IMR-90 (cell line): ENCODE measurements around the gene ZNF26. TPM values are rescaled to one million over a fixed set of nuclear protein-coding genes. Genes with fewer than 3 reads are reported as not detected.
"Not testable (repeated sequence)": the region's sequence is repeated elsewhere in the genome, so short reads cannot be mapped to it uniquely, and the experiment has no call there.

ENCODE experiments used
- ATAC-seq: fragments of 200-7000 bp; cut with Tn5 transposase; 2 replicates; pipeline ENCODE4 v1.9.1; 2020; ENCODE audit warnings: low read depth, mild to moderate bottlenecking, moderate library complexity
- BruUV-seq: library from RNA; stranded (reverse); fragments of 400-500 nt; replicated peaks from 2 replicates; lab custom pipeline; 2021; lab: Mats Ljungman, UMichigan
- CTCF ChIA-PET: fragments of 300-600 bp; formaldehyde crosslinking; extraction: SDS; loops from one replicate; lab custom pipeline; 2021; ENCODE audit warnings: antibody characterized with exemption; lab: Yijun Ruan, JAX
- POLR2A ChIA-PET: fragments of 300-600 bp; sonication (Branson Sonifier 250); formaldehyde crosslinking; loops from one replicate; lab custom pipeline; 2022; ENCODE audit warnings: antibody characterized with exemption; ENCODE audit not compliant: unreplicated experiment; lab: Charles Lee
- DNase-seq: peaks from one replicate; pipeline ENCODE4 v3.0.0; 2013
- H2AFZ ChIP-seq: replicated peaks from 2 replicates; pipeline ENCODE3; 2013; ENCODE audit warnings: low read length, mild to moderate bottlenecking; ENCODE audit not compliant: poor library complexity
- H2AK5ac ChIP-seq: 2 replicates; pipeline ENCODE4 v1.6.1; 2013; ENCODE audit warnings: low read depth, low read length, inconsistent platforms
- H2AK9ac ChIP-seq: replicated peaks from 2 replicates; pipeline ENCODE3; 2013; ENCODE audit warnings: mild to moderate bottlenecking, low read depth, low read length, moderate library complexity; ENCODE audit not compliant: poor library complexity
- H2BK120ac ChIP-seq: 2 replicates; pipeline ENCODE4 v1.6.1; 2013; ENCODE audit warnings: low read depth, low read length, inconsistent platforms
- H2BK15ac ChIP-seq: 3 replicates; pipeline ENCODE4 v1.6.1; 2013; ENCODE audit warnings: low read depth, low read length, inconsistent platforms
- H2BK20ac ChIP-seq: 2 replicates; pipeline ENCODE4 v1.6.1; 2013; ENCODE audit warnings: low read depth, mild to moderate bottlenecking, inconsistent platforms, low read length, moderate library complexity
- H2BK5ac ChIP-seq: 2 replicates; pipeline ENCODE4 v1.6.1; 2013; ENCODE audit warnings: mild to moderate bottlenecking, low read depth, low read length, inconsistent platforms; ENCODE audit not compliant: poor library complexity, severe bottlenecking
- H3K14ac ChIP-seq: replicated peaks from 2 replicates; pipeline ENCODE4 v1.6.1; 2013; ENCODE audit warnings: low read depth, low read length, inconsistent platforms
- H3K18ac ChIP-seq: 2 replicates; pipeline ENCODE4 v1.6.1; 2013; ENCODE audit warnings: low read depth, low read length, control low read depth
- H3K23ac ChIP-seq: 2 replicates; pipeline ENCODE4 v1.6.1; 2013; ENCODE audit warnings: low read depth, low read length, inconsistent platforms
- H3K27ac ChIP-seq: 2 replicates; pipeline ENCODE4 v1.5.1; 2013; ENCODE audit warnings: mild to moderate bottlenecking, control low read depth, low read length; ENCODE audit not compliant: insufficient read depth
- H3K27me3 ChIP-seq: 2 replicates; pipeline ENCODE4 v1.6.1; 2013; ENCODE audit warnings: low read length; ENCODE audit not compliant: control insufficient read depth, insufficient read depth
- H3K36me3 ChIP-seq: 2 replicates; pipeline ENCODE4 v1.6.1; 2013; ENCODE audit warnings: low read length, mixed read lengths; ENCODE audit not compliant: control insufficient read depth, insufficient read depth
- H3K4ac ChIP-seq: 2 replicates; pipeline ENCODE4 v1.6.1; 2013; ENCODE audit warnings: low read depth, low read length, inconsistent platforms
- H3K4me1 ChIP-seq: 2 replicates; pipeline ENCODE4 v1.6.1; 2013; ENCODE audit warnings: low read length, mixed read lengths; ENCODE audit not compliant: control insufficient read depth, insufficient read depth
- H3K4me2 ChIP-seq: 2 replicates; pipeline ENCODE4 v1.6.1; 2013; ENCODE audit warnings: low read depth, mild to moderate bottlenecking, control low read depth, low read length, moderate library complexity
- H3K4me3 ChIP-seq: 2 replicates; pipeline ENCODE4 v1.5.1; 2013; ENCODE audit warnings: low read depth, mild to moderate bottlenecking, control low read depth, low read length, moderate library complexity; ENCODE audit not compliant: insufficient read depth
- H3K56ac ChIP-seq: 2 replicates; pipeline ENCODE4 v1.6.1; 2013; ENCODE audit warnings: low read length, inconsistent platforms; ENCODE audit not compliant: insufficient read depth; ENCODE audit errors: extremely low read depth
- H3K79me1 ChIP-seq, 2 experiments: 2 replicates each; pipeline ENCODE4 v1.6.1; 2013; ENCODE audit warnings: low read length in 2 of 2, inconsistent platforms in 1 of 2, low read depth in 1 of 2
- H3K9ac ChIP-seq: 2 replicates; pipeline ENCODE4 v1.6.1; 2013; ENCODE audit warnings: low read depth, low read length, control low read depth
- H3K9me1 ChIP-seq: 2 replicates; pipeline ENCODE4 v1.6.1; 2013; ENCODE audit warnings: low read length, inconsistent platforms; ENCODE audit not compliant: insufficient read depth
- H3K9me3 ChIP-seq: 2 replicates; pipeline ENCODE4 v1.6.1; 2013; ENCODE audit warnings: low read length; ENCODE audit not compliant: control insufficient read depth, insufficient read depth
- H4K20me1 ChIP-seq: 2 replicates; pipeline ENCODE4 v1.6.1; 2013; ENCODE audit warnings: low read length, inconsistent platforms; ENCODE audit not compliant: insufficient read depth
- H4K5ac ChIP-seq: 2 replicates; pipeline ENCODE4 v1.6.1; 2013; ENCODE audit warnings: mild to moderate bottlenecking, low read depth, low read length, control low read depth
- H4K8ac ChIP-seq, 2 experiments: 2 replicates each; pipeline ENCODE4 v1.6.1; 2013; ENCODE audit warnings: low read depth in 2 of 2, low read length in 2 of 2, control low read depth in 1 of 2, inconsistent platforms in 1 of 2
- H4K91ac ChIP-seq: 2 replicates; pipeline ENCODE4 v1.6.1; 2013; ENCODE audit warnings: low read depth, low read length, inconsistent platforms; ENCODE audit not compliant: insufficient read depth
- CTCF ChIP-seq: conservative IDR thresholded peaks from 2 replicates; pipeline ENCODE4 v1.5.1; 2012; ENCODE audit warnings: mild to moderate bottlenecking, low read depth, low read length, improper control_type of control experiment
- MAZ ChIP-seq: IDR thresholded peaks from 2 replicates; pipeline ENCODE4 v1.6.1; 2012; ENCODE audit warnings: low read depth, mild to moderate bottlenecking, low read length, improper control_type of control experiment, moderate library complexity, borderline replicate concordance
- RFX5 ChIP-seq: IDR thresholded peaks from 2 replicates; pipeline ENCODE4 v1.8.0; 2012; ENCODE audit warnings: low read depth, mild to moderate bottlenecking, low read length, moderate library complexity
- WGBS, 2 experiments: methylation state at CpG; one replicate each; pipeline versions ENCODE4 v1.1.5 to v1.1.7; 2013; ENCODE audit warnings: missing lambda C conversion rate in 2 of 2; ENCODE audit not compliant: insufficient read length in 1 of 2; ENCODE audit errors: extremely low coverage in 2 of 2; 5-methylcytosine and 5-hydroxymethylcytosine counted together
- dilution Hi-C: fragments of 300-500 bp; cut with HindIII; formaldehyde crosslinking; loops from one replicate; pipeline ENCODE4 v1.14.3; 2018; ENCODE audit warnings: low sequenced_read_pairs; ENCODE audit not compliant: unreplicated experiment
- in situ Hi-C: fragments of 300-500 bp; cut with MboI; formaldehyde crosslinking; loops from 3 replicates; pipeline ENCODE4 v1.14.3; 2019; ENCODE audit warnings: low sequenced_read_pairs, inconsistent platforms, mixed read lengths
- intact Hi-C: fragments of 100-400 bp; cut with micrococcal nuclease; formaldehyde crosslinking; loops from 2 replicates; pipeline ENCODE4 v1.10.0; 2022
- polyA plus RNA-seq, 3 experiments: library from polyadenylated mRNA; depleted of rRNA; stranded (reverse); fragments of >200 nt; gene quantifications; 2 replicates each; pipeline ENCODE4 v1.2.3, GENCODE V29; 2012; ENCODE audit warnings: low replicate concordance in 1 of 3
- total RNA-seq: library from RNA; depleted of rRNA; stranded (reverse); fragments of >200 nt; gene quantifications from 2 replicates; pipeline ENCODE4 v1.2.3, GENCODE V29; 2012

The ZNF26 gene
- total and polyA plus RNA-seq, 2 of the 4 experiments (the other 2 are of a cell fraction) = 6.3 to 11.8 TPM

- H3K36me3 ChIP-seq = peaks cover 2% of the 10 kb centered on the region
- TF ChIP-seq CTCF (no peak), MAZ (peak; percentile 84; the same call in 1 of the 2 replicates), RFX5 (no peak)
- no peaks in the 10 kb centered on the region for H3K27me3 ChIP-seq
- ATAC-seq (peak; percentile 94), DNase-seq (peak; percentile 89)
- H4K5ac ChIP-seq = peak within 1 kb of the TSS; percentile 81
- peak within 1 kb of the TSS; percentile 90 for H3K4me3 ChIP-seq
- H3K14ac ChIP-seq = peak within 1 kb of the TSS; percentile 88
- no peak within 1 kb of the TSS for H2BK20ac ChIP-seq
- peak within 1 kb of the TSS; percentile 10 for H3K18ac ChIP-seq
- H2BK5ac ChIP-seq = peak within 1 kb of the TSS; percentile 86
- peak within 1 kb of the TSS; percentile 41 for H2AK5ac ChIP-seq
- WGBS, 2 experiments = 23% methylated on average over 2 of the region's 67 CpGs; no CpG with 5 or more reads in 1 of the 2 experiments
- ChIA-PET CTCF (no interaction called here), POLR2A (no interaction called here)
- H3K9ac ChIP-seq = peak within 1 kb of the TSS; percentile 71
- H4K91ac ChIP-seq = peak within 1 kb of the TSS; percentile 67
- H2AK9ac ChIP-seq = peak within 1 kb of the TSS; percentile 80
- H3K27ac ChIP-seq = peak within 1 kb of the TSS; percentile 79
- dilution Hi-C loops (no loop called here), in situ Hi-C loops (no loop called here), intact Hi-C loops (no loop called here)
- peaks cover 6% of the 10 kb centered on the region for H3K4me1 ChIP-seq
- peak within 1 kb of the TSS; percentile 93 for H2AFZ ChIP-seq
- H3K4ac ChIP-seq = peak within 1 kb of the TSS; percentile 45
- peaks cover 29% of the 10 kb centered on the region for H3K9me3 ChIP-seq
- H2BK120ac ChIP-seq = no peak within 1 kb of the TSS
- H3K23ac ChIP-seq = peak within 1 kb of the TSS; percentile 85
- no peaks in the 10 kb centered on the region for H4K20me1 ChIP-seq
- H3K4me2 ChIP-seq = peak within 1 kb of the TSS; percentile 98
- no peak within 1 kb of the TSS for H2BK15ac ChIP-seq
- peaks cover 15 to 34% of the 10 kb centered on the region in 2 experiments for H3K79me1 ChIP-seq
- H3K9me1 ChIP-seq = no peaks in the 10 kb centered on the region
- peak within 1 kb of the TSS; percentile 80 for H3K56ac ChIP-seq
- peak within 1 kb of the TSS; percentile 91 to 92 for H4K8ac ChIP-seq
- BruUV-seq = no TSS peak
Measured at GRCh38 chr12:132956011-132956788, 30.0 kb upstream of the ZNF26 start, which contains the start of gene ZNF605. TSS of gene ZNF605 (minus strand) at chr12:132956306. CDS start at chr12:132945635, 10,671 bp downstream.

- ATAC-seq, in situ Hi-C loops: not testable (repeated sequence)
Measured at GRCh38 chr12:132961790-132962189, 24.4 kb upstream of the ZNF26 start.

More at GRCh38 chr12:132961790-132962189, 24.4 kb upstream of the ZNF26 start:
- H3K4me1 ChIP-seq, H2AK5ac ChIP-seq, H2BK20ac ChIP-seq, H4K20me1 ChIP-seq, H3K4me2 ChIP-seq, H4K91ac ChIP-seq, H3K27me3 ChIP-seq, intact Hi-C loops, DNase-seq, H2AFZ ChIP-seq, H4K5ac ChIP-seq, POLR2A ChIA-PET, H3K36me3 ChIP-seq, H3K9me1 ChIP-seq, BruUV-seq, H2BK5ac ChIP-seq, H3K56ac ChIP-seq, H2AK9ac ChIP-seq, H2BK120ac ChIP-seq, H3K4me3 ChIP-seq, H2BK15ac ChIP-seq, CTCF ChIA-PET, dilution Hi-C loops, H3K27ac ChIP-seq, H3K79me1 ChIP-seq, H4K8ac ChIP-seq, H3K4ac ChIP-seq, H3K23ac ChIP-seq, H3K18ac ChIP-seq, H3K9ac ChIP-seq, H3K14ac ChIP-seq: not testable (repeated sequence)
- WGBS, 2 experiments = no CpG with 5 or more reads among the region's 14 CpGs
- H3K9me3 ChIP-seq = peaks cover 18% of the 10 kb centered on the region
